ENCODE results near the gene FTCDNL1.

Gene FTCDNL1

GRCh38 chr2:199778655-199779054 is 72.3 kb downstream of the FTCDNL1 start:
- no peak for TF ChIP-seq CTCF (IDR thresholded peaks at IDR 0.05; ENCODE audit: low read depth, low read length, missing control alignments)
- no peak for DNase-seq (ENCODE audit: extremely low read depth, low read depth)
- no peak overlapping the region for H3K4me3 ChIP-seq (replicated peaks; ENCODE audit: low read depth, low read length)

- DNase-seq (ENCODE audit: extremely low read depth, low read depth), result no peak
- H3K4me3 ChIP-seq (replicated peaks; ENCODE audit: low read depth, low read length), result no peak overlapping the region
- TF ChIP-seq CTCF (IDR thresholded peaks at IDR 0.05; ENCODE audit: low read depth, low read length, missing control alignments), result no peak
These were observed 73.1 kb downstream of the FTCDNL1 start for GRCh38 chr2:199777916-199778315.

GRCh38 chr2:199777315-199777714 is 73.7 kb downstream of the FTCDNL1 start:
- no peak overlapping the region for H3K4me3 ChIP-seq (replicated peaks; ENCODE audit: low read depth, low read length)
- no peak for DNase-seq (ENCODE audit: extremely low read depth, low read depth)
- no peak for TF ChIP-seq CTCF (IDR thresholded peaks at IDR 0.05; ENCODE audit: low read depth, low read length, missing control alignments)

GRCh38 chr2:199775267-199775666 is 75.7 kb downstream of the FTCDNL1 start:
- no peak overlapping the region for H3K4me3 ChIP-seq (replicated peaks; ENCODE audit: low read depth, low read length)
- no peak for TF ChIP-seq CTCF (IDR thresholded peaks at IDR 0.05; ENCODE audit: low read depth, low read length, missing control alignments)
- DNase-seq (ENCODE audit: extremely low read depth, low read depth), result no peak

- H3K4me3 ChIP-seq (replicated peaks; ENCODE audit: low read depth, low read length), result no peak overlapping the region
- TF ChIP-seq CTCF (IDR thresholded peaks at IDR 0.05; ENCODE audit: low read depth, low read length, missing control alignments), result no peak
- no peak for DNase-seq (ENCODE audit: extremely low read depth, low read depth)
These were observed 78.7 kb downstream of the FTCDNL1 start for GRCh38 chr2:199772035-199772976.

GRCh38 chr2:199770716-199771115 is 80.3 kb downstream of the FTCDNL1 start:
- no peak for DNase-seq (ENCODE audit: extremely low read depth, low read depth)
- H3K4me3 ChIP-seq (replicated peaks; ENCODE audit: low read depth, low read length), result no peak overlapping the region
- no peak for TF ChIP-seq CTCF (IDR thresholded peaks at IDR 0.05; ENCODE audit: low read depth, low read length, missing control alignments)

Measured in HFF-Myc (cell line).